Frontal cortex (tissue), 4 donors: ENCODE data around the gene OR5M8. TPM values are rescaled to one million over a fixed set of nuclear protein-coding genes. Genes with fewer than 3 reads are reported as not detected.

Source experiments
- DNase-seq, 2 donors: peaks; one replicate each; pipeline ENCODE4 v3.0.0; 2012; ENCODE audit warnings: low spot score in 2 of 2
- FAIRE-seq: peaks from 2 replicates; lab custom pipeline; 2012; peaks lifted over from hg19 to GRCh38; lab: Jason Lieb, UNC
- total RNA-seq: library from RNA; depleted of rRNA; stranded (reverse); fragments of >200 nt; gene quantifications from one replicate; pipeline ENCODE4 v1.2.3, GENCODE V29; 2014
- donor health status: control.
- donor health status: control.
- donor health status: control.

OR5M8 gene
- total RNA-seq, result 0.41 TPM

- FAIRE-seq, result no peak
- no peak for DNase-seq
These were observed at the start of gene OR5M8 for GRCh38 chr11:56491270-56491669. TSS of gene OR5M8 (minus strand) at chr11:56491370. CDS start at chr11:56491370, 0 bp downstream.

GRCh38 chr11:56533054-56533740 is 42.0 kb upstream of the OR5M8 start:
- DNase-seq (no peak), FAIRE-seq (no peak)

- DNase-seq, result no peak
- no peak for FAIRE-seq
These were observed 40.7 kb upstream of the OR5M8 start for GRCh38 chr11:56531856-56532255.

GRCh38 chr11:56522008-56522407 is 30.8 kb upstream of the OR5M8 start:
- FAIRE-seq, result no peak
- DNase-seq, result no peak

GRCh38 chr11:56513280-56513679 is 22.1 kb upstream of the OR5M8 start:
- no peak for FAIRE-seq
- no peak for DNase-seq

GRCh38 chr11:56509439-56509838 is 18.3 kb upstream of the OR5M8 start:
- no peak for FAIRE-seq

GRCh38 chr11:56497010-56497409 is 5.8 kb upstream of the OR5M8 start:
- FAIRE-seq (no peak), DNase-seq (no peak)

More at GRCh38 chr11:56509439-56509838, 18.3 kb upstream of the OR5M8 start:
- no peak for DNase-seq

- FAIRE-seq (no peak), DNase-seq (no peak)
These were observed 3.9 kb upstream of the OR5M8 start for GRCh38 chr11:56495117-56495516.

GRCh38 chr11:56486801-56487200 is 4.4 kb downstream of the OR5M8 start:
- DNase-seq, result no peak
- FAIRE-seq, result no peak

- DNase-seq (no peak), FAIRE-seq (no peak)
These were observed 16.4 kb downstream of the OR5M8 start for GRCh38 chr11:56474729-56475235.

GRCh38 chr11:56473252-56473651 is 17.9 kb downstream of the OR5M8 start, which contains the start of gene OR5M3:
TSS of gene OR5M3 (minus strand) at chr11:56473352. CDS start at chr11:56470497, 2,855 bp downstream.
- DNase-seq (no peak), FAIRE-seq (no peak)

GRCh38 chr11:56457076-56457475 is 34.1 kb downstream of the OR5M8 start:
- FAIRE-seq (no peak), DNase-seq (no peak)

- FAIRE-seq (no peak), DNase-seq (no peak)
These were observed 37.6 kb downstream of the OR5M8 start for GRCh38 chr11:56453521-56453920.

Other genes with a start within 250 kb of the OR5M8 start
- gene OR5T3, start 239.1 kb downstream of the OR5M8 start, total RNA-seq, result not detected
- not detected for gene OR5T1, start 217.2 kb downstream of the OR5M8 start, total RNA-seq
- not detected for gene OR8H1, start 199.1 kb downstream of the OR5M8 start, total RNA-seq
- not detected for gene OR8K3, start 176.2 kb downstream of the OR5M8 start, total RNA-seq
- gene OR8K1, start 145.3 kb downstream of the OR5M8 start, total RNA-seq, result not detected
- not detected for gene OR8J1, start 137.1 kb downstream of the OR5M8 start, total RNA-seq
- gene OR8U1, start 115.7 kb downstream of the OR5M8 start, total RNA-seq, result not detected
- not detected for gene OR5AL1, start 78.7 kb downstream of the OR5M8 start, total RNA-seq
- gene OR5M3, start 18.0 kb downstream of the OR5M8 start, total RNA-seq, result not detected
- gene OR5M11, start 51.9 kb upstream of the OR5M8 start, total RNA-seq, result not detected
- not detected for gene OR5M10, start 86.4 kb upstream of the OR5M8 start, total RNA-seq
- not detected for gene OR5M1, start 123.5 kb upstream of the OR5M8 start, total RNA-seq
- not detected for gene OR5AP2, start 151.1 kb upstream of the OR5M8 start, total RNA-seq
- gene OR5AR1, start 172.3 kb upstream of the OR5M8 start, total RNA-seq, result not detected
- gene OR9G1, start 207.7 kb upstream of the OR5M8 start, total RNA-seq, result not detected